ENCODE data around the gene GNG11. TPM values are rescaled to one million over a fixed set of nuclear protein-coding genes. Genes with fewer than 3 reads are reported as not detected.

GNG11 gene
- total and polyA plus RNA-seq, 2 of the 13 experiments (the other 11 are each of a cell fraction or from before 2014, with no cell fraction given), result not detected

DNA sequence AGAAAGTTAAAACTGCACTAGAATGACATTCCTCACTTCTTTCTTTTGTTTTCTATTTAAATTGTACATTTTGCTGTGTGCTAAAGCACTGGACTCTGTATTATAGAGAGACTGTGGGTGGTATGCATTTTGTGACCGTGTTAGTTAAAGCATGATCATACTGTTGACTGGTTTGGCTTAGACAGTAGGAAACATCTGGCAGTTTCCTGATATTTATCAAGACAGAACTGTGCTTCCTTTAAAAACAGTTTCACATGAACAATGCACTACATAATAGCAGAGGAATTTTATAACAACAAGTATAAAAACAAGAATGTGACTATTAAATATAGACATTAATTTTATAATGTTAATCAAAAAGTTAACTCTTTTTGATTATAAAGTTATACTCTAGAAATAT lies 23.1 kb downstream of the GNG11 start:
- H3K4me1 ChIP-seq (ENCODE audit: insufficient read depth, low read length), result no peaks in the 10 kb centered on the region
- H4K20me1 ChIP-seq (ENCODE audit: insufficient read depth, low read length), result no peaks in the 10 kb centered on the region
- no TSS peak for BruUV-seq (replicated peaks)
- WGBS (ENCODE audit: low lambda C conversion rate), result 0% methylated on average over 1 of the region's 1 CpG
- H3K9me3 ChIP-seq (ENCODE audit: low read length), result no peaks in the 10 kb centered on the region
- H3K27ac ChIP-seq (ENCODE audit: extremely low read length, insufficient read depth, low read length), result no peak overlapping the region
- H3K4me2 ChIP-seq (ENCODE audit: low read depth, low read length), result no peak overlapping the region
- no peak for TF ChIP-seq GABPB1 (CRISPR knock-in tag; IDR thresholded peaks at IDR 0.05)
- TF ChIP-seq KDM1A (CRISPR knock-in tag; IDR thresholded peaks at IDR 0.05), result no peak
- TF ChIP-seq TEAD2 (CRISPR knock-in tag; IDR thresholded peaks at IDR 0.05), result no peak
- TF ChIP-seq ZFP41 (CRISPR knock-in tag; IDR thresholded peaks at IDR 0.05; ENCODE audit: borderline replicate concordance), result no peak
- no peak for TF ChIP-seq KDM6A (CRISPR knock-in tag; IDR thresholded peaks at IDR 0.05; ENCODE audit: low read depth)
- TF ChIP-seq ZNF598 (CRISPR knock-in tag; IDR thresholded peaks at IDR 0.05; ENCODE audit: borderline replicate concordance), result no peak
- TF ChIP-seq JUN (CRISPR knock-in tag; IDR thresholded peaks at IDR 0.05), result no peak
- no peak for TF ChIP-seq KLF9 (CRISPR knock-in tag; IDR thresholded peaks at IDR 0.05; ENCODE audit: low read depth)
- TF ChIP-seq DNMT1 (CRISPR knock-in tag; IDR thresholded peaks at IDR 0.05), result no peak
- no peak for TF ChIP-seq ZBTB20 (CRISPR knock-in tag; IDR thresholded peaks at IDR 0.05; ENCODE audit: borderline replicate concordance, low read depth)
- TF ChIP-seq, protein P1, sequence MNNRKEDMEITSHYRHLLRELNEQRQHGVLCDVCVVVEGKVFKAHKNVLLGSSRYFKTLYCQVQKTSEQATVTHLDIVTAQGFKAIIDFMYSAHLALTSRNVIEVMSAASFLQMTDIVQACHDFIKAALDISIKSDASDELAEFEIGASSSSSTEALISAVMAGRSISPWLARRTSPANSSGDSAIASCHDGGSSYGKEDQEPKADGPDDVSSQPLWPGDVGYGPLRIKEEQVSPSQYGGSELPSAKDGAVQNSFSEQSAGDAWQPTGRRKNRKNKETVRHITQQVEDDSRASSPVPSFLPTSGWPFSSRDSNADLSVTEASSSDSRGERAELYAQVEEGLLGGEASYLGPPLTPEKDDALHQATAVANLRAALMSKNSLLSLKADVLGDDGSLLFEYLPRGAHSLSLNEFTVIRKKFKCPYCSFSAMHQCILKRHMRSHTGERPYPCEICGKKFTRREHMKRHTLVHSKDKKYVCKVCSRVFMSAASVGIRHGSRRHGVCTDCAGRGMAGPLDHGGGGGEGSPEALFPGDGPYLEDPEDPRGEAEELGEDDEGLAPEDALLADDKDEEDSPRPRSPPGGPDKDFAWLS (CRISPR knock-in tag; IDR thresholded peaks at IDR 0.05; ENCODE audit: borderline replicate concordance), result no peak
- no peak for ATAC-seq
- POLR2A ChIA-PET, result no interaction called here
- DNase-seq (ENCODE audit: low spot score), result no peak
- H3K79me2 ChIP-seq (ENCODE audit: insufficient read depth, low read length), result no peaks in the 10 kb centered on the region
- FAIRE-seq, result no peak
- CTCF ChIA-PET (ENCODE audit: low intra/inter-chr PET ratio, low total read pairs), result no interaction called here
- no peak overlapping the region for H2AFZ ChIP-seq (ENCODE audit: low read length)
- no peaks in the 10 kb centered on the region for H3K27me3 ChIP-seq (ENCODE audit: control insufficient read depth in 1 of 2, insufficient read depth in 2 of 2, low read length in 2 of 2)
- intact Hi-C loops (cut with micrococcal nuclease; ENCODE audit: unreplicated experiment), result no loop called here
- H3K36me3 ChIP-seq (replicated peaks in 1 of 2; ENCODE audit: control insufficient read depth in 1 of 2, insufficient read depth in 2 of 2, low read length in 2 of 2), result no peaks in the 10 kb centered on the region
- in situ Hi-C loops (cut with HindIII; ENCODE audit: extremely low pct_ligation_motif_present, low pct_unique_long_range_greater_than_20kb), result no loop called here
- H3K4me3 ChIP-seq (replicated peaks in 1 of 3; ENCODE audit: insufficient read depth in 1 of 3, low read depth in 2 of 3, low read length in 3 of 3), result no peak overlapping the region
- no peak overlapping the region for H3K9ac ChIP-seq (ENCODE audit: insufficient read depth, low read depth, low read length)
